ENCODE measurements around the gene ACO2. TPM values are rescaled to one million over a fixed set of nuclear protein-coding genes. Genes with fewer than 3 reads are reported as not detected.

ACO2 gene
- total RNA-seq, 2 experiments from 2014 or later = 96.5 to 97.7 TPM

DNA sequence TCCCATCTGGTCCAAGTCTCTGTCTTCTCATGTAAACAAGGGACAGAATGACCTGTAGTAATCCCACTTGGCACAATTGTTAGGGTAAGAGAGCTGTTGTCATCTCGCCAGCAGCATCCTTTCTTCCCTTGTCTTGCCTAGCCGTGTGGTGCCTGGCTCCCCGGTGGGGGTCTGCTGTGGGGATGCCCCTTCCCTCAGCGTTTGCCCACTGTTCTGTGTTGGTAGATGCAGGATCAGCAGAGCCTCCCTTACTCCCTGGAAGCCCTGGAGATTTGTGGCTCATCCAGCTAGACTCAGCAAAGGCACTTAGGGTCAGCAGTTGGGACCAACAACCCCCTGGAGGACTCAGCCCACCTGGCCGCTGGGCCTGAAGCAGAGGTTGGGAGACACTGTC is 13.0 kb downstream of the ACO2 start:
- POLR2A ChIA-PET = interaction anchor here (1.0 to 1.6 kb wide), 2 partner anchors 12 to 36 kb away, joined by 3 to 6 read pairs; partner anchors contain the start of gene TOB2

DNA sequence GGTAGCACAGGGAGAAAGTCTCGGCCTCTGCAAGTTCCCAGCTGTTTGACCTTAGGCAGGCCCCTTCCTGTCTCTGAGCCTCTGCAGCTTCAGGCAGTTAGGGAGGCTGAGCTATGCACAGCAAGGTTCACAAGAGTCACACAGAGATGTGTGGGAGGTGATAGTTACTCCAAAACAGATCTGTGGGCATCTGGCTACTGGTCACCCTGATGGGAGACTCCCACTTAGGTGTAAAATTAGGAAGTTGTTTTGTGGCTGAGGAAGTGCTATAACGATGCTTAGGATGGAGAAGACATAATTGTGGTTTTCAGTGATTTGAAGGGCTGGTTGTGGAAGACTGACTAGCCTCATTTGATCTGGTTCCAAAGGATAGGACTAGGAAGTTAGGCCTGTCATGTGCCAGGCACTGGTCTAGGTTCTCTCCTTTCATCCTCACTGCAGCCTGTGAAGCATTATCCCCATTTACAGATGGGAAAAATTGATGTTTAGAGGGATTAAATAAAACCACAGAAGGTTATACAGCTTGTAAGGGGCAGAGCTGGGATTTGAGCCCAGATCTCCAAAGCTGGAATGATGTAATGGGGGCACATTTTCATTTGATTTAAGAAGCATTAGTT is 13.5 kb downstream of the ACO2 start:
- H3K9me3 Mint-ChIP-seq = no peaks in the 10 kb centered on the region
- ATAC-seq (peak; percentile 42), DNase-seq (peak; percentile 12)
- peak overlapping the region; percentile 7 for H3K27ac Mint-ChIP-seq
- intact Hi-C loops (cut with micrococcal nuclease) = no loop called here
- no peak overlapping the region for H3K4me3 Mint-ChIP-seq
- peaks cover 46% of the 10 kb centered on the region for H3K4me1 Mint-ChIP-seq (ENCODE audit: low read depth)
- H3K36me3 Mint-ChIP-seq (ENCODE audit: low read depth) = peaks cover 3% of the 10 kb centered on the region
- ChIA-PET POLR2A (interaction anchor here (1.0 to 1.6 kb wide), 2 partner anchors 11 to 36 kb away, joined by 3 to 6 read pairs; partner anchors contain the start of gene TOB2), CTCF (interaction anchor here (0.9 to 1.6 kb wide), 2 partner anchors 43 to 79 kb away, joined by 3 to 5 read pairs; no protein-coding TSS in a partner anchor)
- TF ChIP-seq, protein P1, sequence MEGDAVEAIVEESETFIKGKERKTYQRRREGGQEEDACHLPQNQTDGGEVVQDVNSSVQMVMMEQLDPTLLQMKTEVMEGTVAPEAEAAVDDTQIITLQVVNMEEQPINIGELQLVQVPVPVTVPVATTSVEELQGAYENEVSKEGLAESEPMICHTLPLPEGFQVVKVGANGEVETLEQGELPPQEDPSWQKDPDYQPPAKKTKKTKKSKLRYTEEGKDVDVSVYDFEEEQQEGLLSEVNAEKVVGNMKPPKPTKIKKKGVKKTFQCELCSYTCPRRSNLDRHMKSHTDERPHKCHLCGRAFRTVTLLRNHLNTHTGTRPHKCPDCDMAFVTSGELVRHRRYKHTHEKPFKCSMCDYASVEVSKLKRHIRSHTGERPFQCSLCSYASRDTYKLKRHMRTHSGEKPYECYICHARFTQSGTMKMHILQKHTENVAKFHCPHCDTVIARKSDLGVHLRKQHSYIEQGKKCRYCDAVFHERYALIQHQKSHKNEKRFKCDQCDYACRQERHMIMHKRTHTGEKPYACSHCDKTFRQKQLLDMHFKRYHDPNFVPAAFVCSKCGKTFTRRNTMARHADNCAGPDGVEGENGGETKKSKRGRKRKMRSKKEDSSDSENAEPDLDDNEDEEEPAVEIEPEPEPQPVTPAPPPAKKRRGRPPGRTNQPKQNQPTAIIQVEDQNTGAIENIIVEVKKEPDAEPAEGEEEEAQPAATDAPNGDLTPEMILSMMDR (IDR thresholded peaks at IDR 0.05) = no peak
- no peaks in the 10 kb centered on the region for H3K27me3 Mint-ChIP-seq

More for the DNA sequence above, 13.0 kb downstream of the ACO2 start:
- ATAC-seq = no peak
- H3K4me1 Mint-ChIP-seq (ENCODE audit: low read depth) = peaks cover 42% of the 10 kb centered on the region
- no peak for DNase-seq
- H3K36me3 Mint-ChIP-seq (ENCODE audit: low read depth) = peaks cover 3% of the 10 kb centered on the region
- TF ChIP-seq, protein P1 (IDR thresholded peaks at IDR 0.05) = no peak
- H3K27me3 Mint-ChIP-seq = no peaks in the 10 kb centered on the region
- no peak overlapping the region for H3K27ac Mint-ChIP-seq
- CTCF ChIA-PET = interaction anchor here (0.9 to 1.6 kb wide), 2 partner anchors 43 to 78 kb away, joined by 3 to 5 read pairs; no protein-coding TSS in a partner anchor
- H3K4me3 Mint-ChIP-seq = no peak overlapping the region
- H3K9me3 Mint-ChIP-seq = no peaks in the 10 kb centered on the region
- intact Hi-C loops (cut with micrococcal nuclease) = no loop called here

DNA sequence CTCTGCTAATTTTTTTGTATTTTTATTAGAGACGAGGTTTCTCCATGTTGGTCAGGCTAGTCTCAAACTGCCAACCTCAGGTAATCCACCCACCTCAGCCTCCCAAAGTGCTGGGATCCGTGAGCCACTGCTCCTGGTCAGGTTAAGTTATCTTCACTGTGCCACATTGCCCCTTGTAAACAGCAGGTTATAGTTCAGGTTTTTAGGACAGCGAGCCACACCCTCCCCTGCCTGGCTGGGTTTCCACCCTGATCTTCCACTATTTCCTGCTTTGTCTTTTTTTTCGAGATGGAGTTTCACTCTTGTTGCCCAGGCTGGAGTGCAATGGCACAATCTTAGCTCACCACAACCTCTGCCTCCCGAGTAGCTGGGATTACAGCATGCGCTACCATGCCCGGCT is 16.1 kb downstream of the ACO2 start:
- no peaks in the 10 kb centered on the region for H3K27me3 Mint-ChIP-seq
- peaks cover 38% of the 10 kb centered on the region for H3K4me1 Mint-ChIP-seq (ENCODE audit: low read depth)
- H3K9me3 Mint-ChIP-seq = no peaks in the 10 kb centered on the region
- TF ChIP-seq, protein P1 (IDR thresholded peaks at IDR 0.05) = no peak
- no peak overlapping the region for H3K27ac Mint-ChIP-seq
- intact Hi-C loops (cut with micrococcal nuclease) = no loop called here
- no peak for DNase-seq
- peaks cover 1% of the 10 kb centered on the region for H3K36me3 Mint-ChIP-seq (ENCODE audit: low read depth)
- ATAC-seq = no peak
- H3K4me3 Mint-ChIP-seq = no peak overlapping the region
- CTCF ChIA-PET = interaction anchor here (0.8 kb wide), 1 partner anchor 81 kb away, joined by 3 read pairs; no protein-coding TSS in a partner anchor
- POLR2A ChIA-PET = interaction anchor here (0.7 kb wide), 1 partner anchor 27 kb away, joined by 3 read pairs; no protein-coding TSS in a partner anchor

DNA sequence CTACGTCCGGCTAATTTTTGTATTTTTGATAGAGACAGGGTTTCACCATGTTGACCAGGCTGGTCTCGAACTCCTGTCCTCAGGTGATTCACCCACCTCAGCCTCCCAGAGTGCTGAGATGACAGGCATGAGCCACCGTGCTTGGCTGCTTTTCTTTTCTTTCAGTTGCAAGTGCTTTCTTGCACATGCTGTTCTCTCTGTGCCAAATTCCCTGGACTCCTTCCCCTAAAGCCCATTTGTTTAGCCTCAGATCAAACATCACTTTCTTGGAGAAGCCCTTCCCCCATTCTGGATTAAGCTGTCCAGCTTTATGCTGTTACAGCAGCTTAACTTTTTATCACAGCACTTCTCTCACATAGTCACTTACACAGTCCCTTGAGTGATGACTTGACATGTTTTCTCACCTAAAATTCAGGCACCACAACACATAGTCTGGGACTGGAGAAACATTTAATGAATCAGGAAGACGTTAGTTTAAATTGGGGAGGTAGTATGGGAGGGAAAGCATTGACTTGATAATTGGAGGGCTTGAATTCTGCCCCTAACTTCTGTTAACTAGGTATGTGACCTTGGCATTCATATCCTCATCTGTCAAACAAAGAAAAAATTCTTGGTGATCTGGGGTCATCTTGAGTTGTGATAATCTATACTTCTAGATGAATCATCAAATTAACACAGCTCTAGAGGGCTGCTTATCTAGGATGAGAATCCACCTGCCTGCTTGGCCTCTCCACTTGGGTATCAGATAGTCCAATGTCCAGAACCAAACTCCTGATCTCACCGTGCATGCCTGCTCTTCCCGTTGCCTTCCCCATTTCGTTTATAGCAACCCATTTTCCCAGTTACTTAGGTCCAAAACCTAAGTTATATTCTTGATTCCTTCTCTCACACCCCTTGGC is 18.4 kb downstream of the ACO2 start:
- Mint-ChIP-seq H3K27ac (no peak overlapping the region), H3K4me3 (no peak overlapping the region), H3K27me3 (no peaks in the 10 kb centered on the region), H3K4me1 (ENCODE audit: low read depth) (peaks cover 24% of the 10 kb centered on the region), H3K36me3 (ENCODE audit: low read depth) (peaks cover 1% of the 10 kb centered on the region), H3K9me3 (no peaks in the 10 kb centered on the region)
- ChIA-PET CTCF (interaction anchor here (0.7 kb wide), 1 partner anchor 30 kb away, joined by 3 read pairs; no protein-coding TSS in a partner anchor), POLR2A (interaction anchor here (0.5 to 0.8 kb wide), 4 partner anchors 18 to 175 kb away, joined by 3 to 5 read pairs (median 3); partner anchors contain the start of gene ACO2)
- no peak for DNase-seq
- no peak for ATAC-seq
- intact Hi-C loops (cut with micrococcal nuclease) = no loop called here
- TF ChIP-seq, protein P1 (IDR thresholded peaks at IDR 0.05) = no peak
